Muscle layer of duodenum (tissue), 2 donors: Measurements from ENCODE around the gene ARMC9.

ENCODE experiments used
- H3K27ac ChIP-seq: one replicate; pipeline ENCODE4 v1.7.0; 2013; ENCODE audit warnings: mild to moderate bottlenecking, low read length
- H3K27me3 ChIP-seq: one replicate; pipeline ENCODE4 v1.7.0; 2013; ENCODE audit warnings: low read depth, mild to moderate bottlenecking, control low read depth, low read length
- H3K36me3 ChIP-seq, 2 donors: one replicate each; pipeline ENCODE4 v1.7.0; 2013; ENCODE audit warnings: low read length in 2 of 2, control low read depth in 1 of 2, mild to moderate bottlenecking in 1 of 2; ENCODE audit not compliant: insufficient read depth in 2 of 2, control insufficient read depth in 1 of 2
- H3K4me1 ChIP-seq, 2 donors: one replicate each; pipeline ENCODE4 v1.7.0; 2013; ENCODE audit warnings: low read length in 2 of 2, mild to moderate bottlenecking in 2 of 2, control low read depth in 1 of 2, moderate library complexity in 1 of 2; ENCODE audit not compliant: insufficient read depth in 2 of 2, control insufficient read depth in 1 of 2
- H3K4me3 ChIP-seq, 2 donors: one replicate each; pipeline ENCODE4 v1.7.0; 2013; ENCODE audit warnings: low read length in 2 of 2, low read depth in 1 of 2, mild to moderate bottlenecking in 1 of 2
- H3K9me3 ChIP-seq, 2 donors: one replicate each; pipeline ENCODE4 v1.7.0; 2013; ENCODE audit warnings: low read length in 2 of 2, control low read depth in 1 of 2, mild to moderate bottlenecking in 1 of 2; ENCODE audit not compliant: control insufficient read depth in 1 of 2
- donor health status: healthy.

Gene ARMC9

GRCh38 chr2:231319867-231320266, 121.4 kb downstream of the ARMC9 start:
- no peaks in the 10 kb centered on the region for H3K27me3 ChIP-seq
- no peaks in the 10 kb centered on the region for H3K4me1 ChIP-seq
- H3K9me3 ChIP-seq, result no peaks in the 10 kb centered on the region
- H3K27ac ChIP-seq, result no peak overlapping the region
- H3K4me3 ChIP-seq, result no peak overlapping the region
- H3K36me3 ChIP-seq, result peaks cover 0 to 15% of the 10 kb centered on the region in 2 donors

DNA sequence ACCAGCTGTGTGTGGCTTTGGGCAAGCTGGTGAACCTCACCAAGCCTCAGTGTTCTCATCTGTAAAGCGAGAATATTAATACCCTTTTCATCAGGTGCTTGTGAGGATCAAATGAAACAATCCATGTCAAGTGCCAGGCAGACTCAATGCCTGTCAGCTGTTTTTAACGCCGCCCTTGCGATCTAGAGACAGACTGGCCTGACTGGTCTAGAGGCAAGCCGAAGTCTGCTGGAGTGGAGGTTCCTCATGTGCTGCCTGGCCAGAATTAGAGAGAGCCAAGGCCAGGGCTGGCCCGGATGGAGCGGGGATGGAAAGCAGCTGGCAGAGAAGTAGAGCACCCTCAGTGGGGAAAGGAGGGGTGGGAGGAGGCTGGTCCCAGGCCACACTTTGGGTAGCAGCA, 122.6 kb downstream of the ARMC9 start:
- Histone ChIP-seq H3K27me3 (no peaks in the 10 kb centered on the region), H3K27ac (peak overlapping the region; percentile 57), H3K36me3 (peaks cover 0 to 15% of the 10 kb centered on the region in 2 donors), H3K4me1 (no peaks in the 10 kb centered on the region), H3K4me3 (no peak overlapping the region), H3K9me3 (no peaks in the 10 kb centered on the region)

GRCh38 chr2:231321556-231322334, 123.3 kb downstream of the ARMC9 start:
- Histone ChIP-seq H3K27me3 (no peaks in the 10 kb centered on the region), H3K4me1 (no peaks in the 10 kb centered on the region), H3K27ac (peak overlapping the region; percentile 57), H3K4me3 (no peak overlapping the region), H3K36me3 (peaks cover 0 to 21% of the 10 kb centered on the region in 2 donors), H3K9me3 (no peaks in the 10 kb centered on the region)

DNA sequence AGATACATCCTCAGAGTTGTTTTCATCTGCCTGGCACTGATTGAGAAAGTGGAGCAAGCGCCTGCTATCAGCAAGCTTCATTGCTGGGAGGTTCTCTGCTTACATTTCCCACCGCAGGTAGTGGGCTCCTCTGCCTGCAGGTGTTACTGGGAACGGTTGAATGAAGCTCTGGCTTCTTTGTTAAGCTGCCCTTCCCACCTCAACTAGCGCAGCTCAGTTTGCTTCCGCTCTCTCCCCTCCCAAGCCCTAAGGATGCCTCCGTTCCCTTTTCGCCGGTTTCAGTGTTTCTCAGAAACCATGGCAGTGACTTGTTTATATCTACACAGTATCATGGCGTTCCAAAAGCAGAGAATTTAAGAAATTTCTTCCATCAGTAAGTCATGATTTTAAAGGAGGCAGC, 124.9 kb downstream of the ARMC9 start:
- Histone ChIP-seq H3K9me3 (no peaks in the 10 kb centered on the region), H3K4me1 (no peaks in the 10 kb centered on the region), H3K4me3 (no peak overlapping the region), H3K27ac (no peak overlapping the region), H3K36me3 (peaks cover 0 to 16% of the 10 kb centered on the region in 2 donors), H3K27me3 (no peaks in the 10 kb centered on the region)

DNA sequence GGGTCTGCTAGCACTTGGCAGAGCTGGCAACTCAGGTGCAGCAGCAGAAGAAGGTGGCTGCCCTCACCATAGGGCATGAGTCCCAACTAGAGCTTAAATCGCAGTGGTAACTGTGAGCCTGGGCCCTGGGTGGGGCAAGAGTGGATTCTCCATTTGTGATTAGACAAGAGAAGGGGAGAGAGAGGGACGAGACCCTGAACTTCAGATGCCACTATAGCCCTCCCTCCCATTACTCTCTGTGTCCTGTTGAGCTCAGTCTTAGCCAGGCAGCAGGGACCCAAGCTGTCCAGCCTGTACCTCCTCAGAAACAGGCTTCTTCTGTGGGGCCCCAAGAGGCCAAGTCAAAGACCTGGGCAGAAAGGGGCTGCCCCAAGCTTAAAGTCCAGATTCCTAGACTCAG, 127.4 kb downstream of the ARMC9 start:
- no peaks in the 10 kb centered on the region for H3K27me3 ChIP-seq
- H3K27ac ChIP-seq, result no peak overlapping the region
- H3K9me3 ChIP-seq, result no peaks in the 10 kb centered on the region
- H3K4me1 ChIP-seq, result no peaks in the 10 kb centered on the region
- peaks cover 0 to 21% of the 10 kb centered on the region in 2 donors for H3K36me3 ChIP-seq
- no peak overlapping the region for H3K4me3 ChIP-seq

DNA sequence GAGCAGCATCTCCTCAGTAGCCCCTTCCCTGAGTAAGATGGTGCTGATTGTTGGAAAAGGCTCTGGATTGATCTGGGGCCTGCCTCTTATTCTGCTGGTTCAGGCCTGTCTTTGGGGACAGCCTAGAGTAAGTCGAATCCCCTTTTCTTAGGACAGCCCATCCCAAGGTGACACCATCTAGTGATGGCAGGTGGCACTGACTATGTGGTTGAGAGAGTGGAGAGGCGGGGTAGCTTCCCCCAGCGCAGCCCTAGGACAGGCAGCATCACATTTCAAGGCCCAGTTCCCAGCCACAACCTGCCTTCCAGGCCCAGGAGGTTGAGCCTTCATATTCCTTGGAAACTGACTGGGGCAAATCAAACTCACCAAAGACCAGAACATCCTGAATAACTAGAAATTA, 128.0 kb downstream of the ARMC9 start:
- H3K9me3 ChIP-seq, result no peaks in the 10 kb centered on the region
- H3K36me3 ChIP-seq, result peaks cover 0 to 21% of the 10 kb centered on the region in 2 donors
- no peak overlapping the region for H3K27ac ChIP-seq
- no peak overlapping the region for H3K4me3 ChIP-seq
- H3K27me3 ChIP-seq, result no peaks in the 10 kb centered on the region
- H3K4me1 ChIP-seq, result no peaks in the 10 kb centered on the region

GRCh38 chr2:231330311-231330710, 131.9 kb downstream of the ARMC9 start:
- Histone ChIP-seq H3K4me3 (no peak overlapping the region), H3K27ac (no peak overlapping the region), H3K4me1 (no peaks in the 10 kb centered on the region), H3K27me3 (no peaks in the 10 kb centered on the region), H3K9me3 (no peaks in the 10 kb centered on the region), H3K36me3 (peaks cover 12 to 55% of the 10 kb centered on the region in 2 donors)

DNA sequence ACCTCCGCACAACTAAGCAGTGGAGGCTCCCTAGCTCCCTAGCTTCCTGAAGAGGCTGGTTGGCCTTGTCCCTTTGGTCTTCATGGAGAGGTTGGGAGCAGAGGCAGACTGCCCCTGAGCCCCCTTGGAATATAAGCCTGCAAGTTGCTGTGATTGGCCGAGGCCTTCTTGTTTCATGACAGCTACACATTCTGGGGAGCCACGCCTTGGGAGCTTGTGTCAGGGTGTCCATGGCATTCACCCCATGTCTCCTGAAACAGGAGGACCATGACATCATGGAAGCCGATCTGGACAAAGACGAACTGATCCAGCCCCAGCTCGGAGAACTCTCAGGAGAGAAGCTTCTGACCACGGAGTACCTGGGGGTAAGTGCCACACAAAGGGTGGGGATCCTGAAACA, 133.1 kb downstream of the ARMC9 start:
- H3K4me3 ChIP-seq, result no peak overlapping the region
- H3K9me3 ChIP-seq, result no peaks in the 10 kb centered on the region
- H3K27ac ChIP-seq, result no peak overlapping the region
- no peaks in the 10 kb centered on the region for H3K4me1 ChIP-seq
- no peaks in the 10 kb centered on the region for H3K27me3 ChIP-seq
- H3K36me3 ChIP-seq, result peaks cover 12 to 54% of the 10 kb centered on the region in 2 donors

- H3K36me3 ChIP-seq, result peaks cover 12 to 53% of the 10 kb centered on the region in 2 donors
- no peak overlapping the region for H3K27ac ChIP-seq
- no peaks in the 10 kb centered on the region for H3K27me3 ChIP-seq
- no peak overlapping the region for H3K4me3 ChIP-seq
- H3K4me1 ChIP-seq, result no peaks in the 10 kb centered on the region
- H3K9me3 ChIP-seq, result no peaks in the 10 kb centered on the region
Measured at GRCh38 chr2:231332388-231332787, 134.0 kb downstream of the ARMC9 start.

DNA sequence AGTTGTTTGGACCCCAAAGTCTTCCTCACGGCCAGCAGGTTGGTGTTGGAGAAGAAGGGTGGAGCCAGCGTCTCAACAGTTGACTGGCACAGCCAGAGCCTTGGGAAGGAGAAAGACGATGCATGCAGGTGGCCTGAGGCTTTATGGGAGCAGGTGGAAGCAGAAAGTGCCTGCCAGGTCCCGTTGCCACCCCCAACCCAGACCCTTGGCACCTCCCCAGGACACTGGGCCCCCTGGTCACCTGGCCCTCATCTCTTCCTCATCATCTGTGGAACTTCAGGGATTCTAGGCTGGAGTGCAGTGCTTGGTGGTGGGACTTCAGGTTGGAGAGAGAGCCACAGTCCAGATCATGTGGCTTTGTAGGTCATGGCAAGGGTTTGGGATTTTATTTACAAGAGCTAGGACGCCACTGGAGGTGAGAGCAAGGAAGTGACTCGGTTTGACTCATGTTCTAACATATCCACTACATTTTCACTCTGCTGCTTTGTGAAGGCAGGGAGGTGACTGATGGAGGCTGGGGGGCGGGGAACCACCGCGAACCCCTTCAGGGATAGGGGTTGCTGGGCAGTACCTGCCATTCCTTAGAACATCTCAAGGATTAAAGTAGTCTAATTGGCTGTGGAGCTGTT, 134.6 kb downstream of the ARMC9 start:
- Histone ChIP-seq H3K9me3 (no peaks in the 10 kb centered on the region), H3K36me3 (peaks cover 12 to 53% of the 10 kb centered on the region in 2 donors), H3K27me3 (no peaks in the 10 kb centered on the region), H3K27ac (no peak overlapping the region), H3K4me1 (no peaks in the 10 kb centered on the region), H3K4me3 (no peak overlapping the region)

GRCh38 chr2:231334179-231334930, 135.9 kb downstream of the ARMC9 start:
- no peaks in the 10 kb centered on the region for H3K9me3 ChIP-seq
- H3K27me3 ChIP-seq, result no peaks in the 10 kb centered on the region
- peaks cover 12 to 53% of the 10 kb centered on the region in 2 donors for H3K36me3 ChIP-seq
- no peak overlapping the region for H3K4me3 ChIP-seq
- no peak overlapping the region for H3K27ac ChIP-seq
- no peaks in the 10 kb centered on the region for H3K4me1 ChIP-seq
